ENCODE measurements around the gene GP1BA. TPM values are rescaled to one million over a fixed set of nuclear protein-coding genes. Genes with fewer than 3 reads are reported as not detected.

Gene GP1BA
- total and polyA plus RNA-seq, 10 of the 15 experiments (the other 5 are each of a cell fraction or from before 2014, with no cell fraction given) = 0.04 to 0.67 (median 0.28) TPM; not detected in 1

GRCh38 chr17:4938688-4939545, 6.8 kb downstream of the GP1BA start:
- intact Hi-C loops (cut with micrococcal nuclease; ENCODE audit: unreplicated experiment) = no loop called here
- POLR2A ChIA-PET = interaction anchor here (0.6 to 17.5 kb wide), 13 partner anchors 10 to 1504 kb away, joined by 3 to 272 read pairs (median 4); partner anchors contain the start of genes CAMTA2, CHRNE, DERL2 and ENO3
- 25% methylated on average over 19 of the region's 19 CpGs for WGBS (ENCODE audit: insufficient coverage, insufficient replicate concordance, low lambda C conversion rate, missing lambda C conversion rate)
- RAD21 ChIA-PET (ENCODE audit: unreplicated experiment) = interaction anchor here (1.2 to 2.8 kb wide), 5 partner anchors 9 to 229 kb away, joined by 4 to 31 read pairs (median 12); partner anchors contain the start of genes ARRB2, PFN1 and SPAG7
- Histone ChIP-seq H3K4me2 (ENCODE audit: control insufficient read depth, insufficient read depth) (peak overlapping the region; percentile 98), H3K4me3 (peak overlapping the region; percentile 92), H3K36me3 (ENCODE audit: control insufficient read depth in 2 of 2, insufficient read depth in 2 of 2, low read length in 1 of 2) (peaks cover 12 to 25% of the 10 kb centered on the region in 2 experiments), H3K4me1 (ENCODE audit: control insufficient read depth, insufficient read depth, low read length) (peaks cover 38% of the 10 kb centered on the region), H4K20me1 (ENCODE audit: control insufficient read depth, insufficient read depth) (no peaks in the 10 kb centered on the region), H3K27me3 (replicated peaks in 1 of 2; ENCODE audit: control insufficient read depth in 2 of 2, insufficient read depth in 2 of 2, low read length in 1 of 2) (no peaks in the 10 kb centered on the region), H3K9ac (ENCODE audit: control insufficient read depth, insufficient read depth, low read length) (peak overlapping the region; percentile 98), H2AFZ (ENCODE audit: control insufficient read depth, low read depth, low read length) (peak overlapping the region; percentile 77), H3K79me2 (ENCODE audit: control insufficient read depth, insufficient read depth, low read length) (peaks cover 57% of the 10 kb centered on the region), H3K27ac (ENCODE audit: control insufficient read depth, insufficient read depth) (peak overlapping the region; percentile 97), H3K9me3 (replicated peaks; ENCODE audit: control insufficient read depth, insufficient read depth, low read length) (no peaks in the 10 kb centered on the region)
- CTCF ChIA-PET = interaction anchor here (1.1 to 3.5 kb wide), 10 partner anchors 13 to 206 kb away, joined by 3 to 28 read pairs (median 4); partner anchors contain the start of genes C17orf107, CHRNE, ENO3 and SPAG7
- ATAC-seq = peak; percentile 2; the same call in 1 of the 3 replicates
- SMC1A ChIA-PET (ENCODE audit: uncharacterized antibody, unreplicated experiment) = interaction anchor here (0.8 to 4.5 kb wide), 10 partner anchors 13 to 317 kb away, joined by 3 to 38 read pairs (median 4); partner anchors contain the start of genes CAMTA2, CHRNE, ENO3 and SPAG7
- no peak for DNase-seq (ENCODE audit: low read depth, low spot score)
- BruUV-seq (replicated peaks) = TSS peak; percentile 26
- in situ Hi-C loops (cut with MboI) = no loop called here
- peak; percentile 66 for TF ChIP-seq MLLT1 (IDR thresholded peaks at IDR 0.05)
- TF ChIP-seq USF2 (IDR thresholded peaks at IDR 0.05; ENCODE audit: borderline replicate concordance, low read depth, low read length) = no peak
- FAIRE-seq = no peak
